Measurements from ENCODE around the gene CEP41. TPM values are rescaled to one million over a fixed set of nuclear protein-coding genes. Genes with fewer than 3 reads are reported as not detected.

The CEP41 gene
- polyA plus RNA-seq, 2 of the 4 experiments (the other 2 are of a cell fraction) = 13.0 to 23.1 TPM

- DNase-seq (ENCODE audit: low read depth in 1 of 2, low spot score in 1 of 2) (no peak), FAIRE-seq (no peak), ATAC-seq (no peak)
- no peak overlapping the region for H3K4me2 ChIP-seq
- WGBS (ENCODE audit: missing lambda C conversion rate) = 2% methylated on average over 1 of the region's 1 CpG
- H3K4me3 ChIP-seq = no peak overlapping the region
- TF ChIP-seq RAD21 (conservative IDR thresholded peaks at IDR 0.05 in 1 of 2, IDR thresholded peaks at IDR 0.05 in 1 of 2) (no peak), MYC (IDR thresholded peaks at IDR 0.05; ENCODE audit: borderline replicate concordance, low read length) (no peak), BCL3 (IDR thresholded peaks at IDR 0.05) (no peak), ELK1 (IDR thresholded peaks at IDR 0.05; ENCODE audit: low read depth, low read length) (no peak), TFCP2L1 (CRISPR knock-in tag; IDR thresholded peaks at IDR 0.05) (no peak), KDM5A (IDR thresholded peaks at IDR 0.05) (no peak), POLR2A (IDR thresholded peaks at IDR 0.05; ENCODE audit: low read length) (no peak), PBX3 (IDR thresholded peaks at IDR 0.05) (no peak), KDM1A (IDR thresholded peaks at IDR 0.05; ENCODE audit: low read depth) (no peak), RNF2 (IDR thresholded peaks at IDR 0.05; ENCODE audit: borderline replicate concordance, low read depth) (no peak), HMGXB4 (CRISPR knock-in tag; IDR thresholded peaks at IDR 0.05; ENCODE audit: borderline replicate concordance) (no peak), NR3C1 (IDR thresholded peaks at IDR 0.05) (no peak), ZFP36 (IDR thresholded peaks at IDR 0.05; ENCODE audit: borderline replicate concordance, partially characterized antibody) (no peak), EHF (CRISPR knock-in tag; IDR thresholded peaks at IDR 0.05) (no peak), HEYL (CRISPR knock-in tag; IDR thresholded peaks at IDR 0.05) (no peak), POLR2AphosphoS2 (conservative IDR thresholded peaks at IDR 0.05; ENCODE audit: low read length) (no peak), E2F6 (IDR thresholded peaks at IDR 0.05; ENCODE audit: borderline replicate concordance, low read depth) (no peak)
- H3K4me1 ChIP-seq = no peaks in the 10 kb centered on the region
- CTCF ChIA-PET = interaction anchor here (1.5 kb wide), 1 partner anchor 8 kb away, joined by 4 read pairs; no protein-coding TSS in a partner anchor
- H3K9me3 ChIP-seq = peaks cover 14% of the 10 kb centered on the region; the same call in 1 of the 3 replicates
- H3K27ac ChIP-seq = no peak overlapping the region
- POLR2A ChIA-PET = no interaction called here
Measured at GRCh38 chr7:130479716-130480400, 39.0 kb upstream of the CEP41 start.

GRCh38 chr7:130478991-130479390 lies 38.2 kb upstream of the CEP41 start:
- ChIA-PET CTCF (interaction anchor here (1.5 kb wide), 1 partner anchor 9 kb away, joined by 4 read pairs; no protein-coding TSS in a partner anchor), POLR2A (no interaction called here)
- ATAC-seq = no peak
- no peak for FAIRE-seq
- H3K4me3 ChIP-seq = no peak overlapping the region
- no peaks in the 10 kb centered on the region for H3K4me1 ChIP-seq
- H3K27ac ChIP-seq = no peak overlapping the region
- H3K4me2 ChIP-seq = no peak overlapping the region
- TF ChIP-seq HES2 (IDR thresholded peaks at IDR 0.05) = no peak
- H3K9me3 ChIP-seq = peaks cover 14% of the 10 kb centered on the region; the same call in 1 of the 3 replicates
- DNase-seq (ENCODE audit: low read depth in 1 of 2, low spot score in 1 of 2) = no peak
- 76% methylated on average over 3 of the region's 3 CpGs for WGBS (ENCODE audit: missing lambda C conversion rate)
